GM19043 (cell line): Measurements from ENCODE around the gene MCM3AP.

Source experiments
- ATAC-seq: cut with Tn5 transposase; IDR thresholded peaks from one replicate; pipeline ENCODE4 v1.9.1; 2021; ENCODE audit warnings: low read depth; ENCODE audit not compliant: unreplicated experiment

MCM3AP gene

GRCh38 chr21:46285206-46285661 is at the start of gene MCM3AP:
Gene MCM3AP, minus strand, starts transcription at chr21:46285611. Its CDS starts 325 bp downstream, at chr21:46285286.
- ATAC-seq = no peak

- no peak for ATAC-seq
Observed at GRCh38 chr21:46334351-46335140, 49.1 kb upstream of the MCM3AP start.

- ATAC-seq = no peak
Observed at GRCh38 chr21:46329796-46330195, 44.4 kb upstream of the MCM3AP start.

GRCh38 chr21:46328151-46328550 is 42.7 kb upstream of the MCM3AP start:
- ATAC-seq = no peak

- ATAC-seq = no peak
Observed at GRCh38 chr21:46327711-46328110, 42.3 kb upstream of the MCM3AP start.

GRCh38 chr21:46326110-46326703 is 40.8 kb upstream of the MCM3AP start:
- ATAC-seq = no peak

- no peak for ATAC-seq
Observed at GRCh38 chr21:46325073-46325912, 39.9 kb upstream of the MCM3AP start.

GRCh38 chr21:46324390-46325072 is 39.1 kb upstream of the MCM3AP start:
- peak; percentile 41 for ATAC-seq

GRCh38 chr21:46323710-46324389 is 38.4 kb upstream of the MCM3AP start, which contains the start of the genes C21orf58 and PCNT:
Gene C21orf58, minus strand, starts transcription at chr21:46323870. Its CDS starts 1,132 bp downstream, at chr21:46322738.
Gene PCNT, plus strand, starts transcription at chr21:46324156. Its CDS starts 73 bp downstream, at chr21:46324229.
- peak; percentile 76 for ATAC-seq

- ATAC-seq = no peak
Observed at GRCh38 chr21:46323227-46323709, 37.9 kb upstream of the MCM3AP start.

GRCh38 chr21:46322351-46323226 is 37.2 kb upstream of the MCM3AP start:
- ATAC-seq = no peak

- no peak for ATAC-seq
Observed at GRCh38 chr21:46320331-46320801, 35.0 kb upstream of the MCM3AP start.

- no peak for ATAC-seq
Observed at GRCh38 chr21:46319186-46319585, 33.8 kb upstream of the MCM3AP start.

- no peak for ATAC-seq
Observed at GRCh38 chr21:46318464-46318845, 33.0 kb upstream of the MCM3AP start.

GRCh38 chr21:46317710-46318463 is 32.5 kb upstream of the MCM3AP start:
- no peak for ATAC-seq

GRCh38 chr21:46316708-46317324 is 31.4 kb upstream of the MCM3AP start:
- ATAC-seq = no peak

- ATAC-seq = no peak
Observed at GRCh38 chr21:46314441-46315020, 29.1 kb upstream of the MCM3AP start.
